HCT116 (cell line): ENCODE data around the gene IGFBP6.
A peak's percentile ranks its signal among the peaks of the same experiment; 100 is the strongest.

Experiments used
- YY1 ChIP-seq: IDR thresholded peaks from 2 replicates; pipeline ENCODE4 v1.6.1; 2011; ENCODE audit warnings: low read length, low read depth, moderate library complexity, mild to moderate bottlenecking; ENCODE audit not compliant: insufficient replicate concordance; ENCODE audit errors: extremely low read depth
- TF ChIP-seq, protein P1 (sequence below), 3 experiments: fragments of 200-600 bp in 1 of 3; sonication (generic) in 1 of 3; IDR thresholded peaks in 2 of 3; conservative IDR thresholded peaks in 1 of 3; 2 replicates each; pipeline ENCODE4 v1.5.1; 2012 to 2017; ENCODE audit warnings: low read depth in 2 of 3, low read length in 2 of 3, antibody characterized with exemption in 1 of 3, borderline replicate concordance in 1 of 3, control low read depth in 1 of 3, mild to moderate bottlenecking in 1 of 3, mixed read lengths in 1 of 3, mixed run types in 1 of 3, moderate library complexity in 1 of 3; ENCODE audit not compliant: insufficient read depth in 1 of 3

DNA sequence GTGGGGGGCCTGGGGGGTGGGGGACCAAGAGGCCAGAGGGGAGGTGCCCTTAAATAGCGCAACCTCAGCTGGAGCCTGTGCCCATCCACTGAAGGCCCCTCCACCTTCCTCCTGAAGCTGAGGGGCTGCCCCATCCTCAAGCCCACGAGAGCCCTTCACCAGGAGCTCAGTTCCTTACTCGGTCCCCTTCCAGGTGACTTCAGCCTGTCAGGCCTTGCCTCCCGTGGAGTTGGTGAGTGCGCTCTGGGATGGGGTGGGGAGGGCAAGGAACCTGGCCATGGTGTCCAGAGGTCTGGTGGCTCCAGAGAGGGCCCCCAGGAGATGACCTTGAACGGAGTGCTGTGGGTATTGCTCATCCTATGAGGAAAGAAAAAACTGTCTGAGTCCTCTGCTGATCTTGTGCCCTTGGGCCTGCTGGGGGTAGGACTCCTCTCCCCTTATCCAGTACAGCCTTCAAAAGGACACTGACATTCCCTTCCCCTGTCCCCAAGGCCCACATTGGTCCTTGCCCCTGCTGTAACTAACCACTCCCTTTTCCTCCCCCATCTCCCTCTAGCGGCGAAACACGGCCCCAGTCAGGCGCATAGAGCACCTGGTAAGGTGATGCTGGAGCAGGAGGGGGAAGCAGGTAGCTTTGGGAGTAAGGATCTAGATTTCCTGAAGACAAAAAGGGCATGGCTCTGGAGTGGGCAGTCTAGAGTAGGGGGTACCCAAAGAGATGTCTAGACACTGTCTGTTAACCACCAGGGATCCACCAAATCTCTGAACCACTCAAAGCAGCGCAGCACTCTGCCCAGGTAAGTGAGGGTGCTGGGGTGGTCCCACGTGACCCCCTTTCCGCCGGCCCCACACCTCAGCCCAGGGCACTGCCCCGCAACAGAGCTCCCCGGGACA is 44.0 kb upstream of the IGFBP6 start:
- TF ChIP-seq, protein P1, sequence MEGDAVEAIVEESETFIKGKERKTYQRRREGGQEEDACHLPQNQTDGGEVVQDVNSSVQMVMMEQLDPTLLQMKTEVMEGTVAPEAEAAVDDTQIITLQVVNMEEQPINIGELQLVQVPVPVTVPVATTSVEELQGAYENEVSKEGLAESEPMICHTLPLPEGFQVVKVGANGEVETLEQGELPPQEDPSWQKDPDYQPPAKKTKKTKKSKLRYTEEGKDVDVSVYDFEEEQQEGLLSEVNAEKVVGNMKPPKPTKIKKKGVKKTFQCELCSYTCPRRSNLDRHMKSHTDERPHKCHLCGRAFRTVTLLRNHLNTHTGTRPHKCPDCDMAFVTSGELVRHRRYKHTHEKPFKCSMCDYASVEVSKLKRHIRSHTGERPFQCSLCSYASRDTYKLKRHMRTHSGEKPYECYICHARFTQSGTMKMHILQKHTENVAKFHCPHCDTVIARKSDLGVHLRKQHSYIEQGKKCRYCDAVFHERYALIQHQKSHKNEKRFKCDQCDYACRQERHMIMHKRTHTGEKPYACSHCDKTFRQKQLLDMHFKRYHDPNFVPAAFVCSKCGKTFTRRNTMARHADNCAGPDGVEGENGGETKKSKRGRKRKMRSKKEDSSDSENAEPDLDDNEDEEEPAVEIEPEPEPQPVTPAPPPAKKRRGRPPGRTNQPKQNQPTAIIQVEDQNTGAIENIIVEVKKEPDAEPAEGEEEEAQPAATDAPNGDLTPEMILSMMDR (IDR thresholded peaks at IDR 0.05 in 2 of 3, conservative IDR thresholded peaks at IDR 0.05 in 1 of 3; ENCODE audit: borderline replicate concordance in 1 of 3, insufficient read depth in 1 of 3, low read depth in 2 of 3, low read length in 2 of 3), result peak in 2 of 3 experiments; percentile 97 to 98; a peak in 4 of 6 replicates
- TF ChIP-seq YY1, result peak; percentile 69
